Measurements from ENCODE around the gene CUX1. TPM values are rescaled to one million over a fixed set of nuclear protein-coding genes. Genes with fewer than 3 reads are reported as not detected.

Gene CUX1
- total and polyA plus RNA-seq, 2 of the 13 experiments (the other 11 are each of a cell fraction or from before 2014, with no cell fraction given): 13.7 to 14.9 TPM

DNA sequence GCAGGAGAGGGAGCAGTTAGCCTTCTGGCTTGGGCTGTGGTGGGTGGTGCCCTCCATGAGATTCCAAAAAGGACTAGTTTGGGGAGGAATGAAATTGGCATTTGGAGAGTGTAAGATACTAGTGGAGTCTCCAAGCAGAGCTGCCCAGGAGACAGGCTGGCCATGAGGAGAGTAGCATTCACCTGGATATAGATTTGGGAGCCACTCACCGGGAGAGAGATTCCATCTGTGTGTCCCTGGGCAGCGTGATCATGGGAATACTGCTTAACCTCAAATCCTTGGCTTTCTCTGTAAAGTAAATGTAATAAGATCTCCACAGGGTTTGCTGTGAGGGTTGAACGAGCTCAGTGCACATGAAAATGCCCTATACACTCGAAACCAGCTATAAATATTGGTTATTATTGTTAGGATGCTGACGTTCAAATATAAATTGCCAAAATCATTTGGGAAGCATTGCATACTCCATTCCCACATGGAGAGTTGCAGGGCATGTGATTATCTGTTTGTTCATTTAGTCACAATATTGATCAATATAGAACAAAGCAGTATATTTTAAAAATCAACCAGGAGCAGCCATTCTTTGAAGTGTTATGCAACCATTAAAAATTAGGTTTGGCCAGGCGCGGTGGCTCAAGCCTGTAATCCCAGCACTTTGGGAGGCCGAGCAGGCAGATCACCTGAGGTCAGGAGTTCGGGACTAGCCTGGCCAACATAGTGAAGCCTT, 143.7 kb downstream of the CUX1 start:
- Histone ChIP-seq H3K9me3 (ENCODE audit: low read length) (no peaks in the 10 kb centered on the region), H2AFZ (ENCODE audit: low read length) (no peak overlapping the region), H3K79me2 (ENCODE audit: insufficient read depth, low read length) (peaks cover 4% of the 10 kb centered on the region), H3K9ac (ENCODE audit: insufficient read depth, low read depth, low read length) (no peak overlapping the region), H3K27me3 (ENCODE audit: control insufficient read depth in 1 of 2, insufficient read depth in 2 of 2, low read length in 2 of 2) (no peaks in the 10 kb centered on the region; a peak in 1 of 5 replicates), H3K4me1 (ENCODE audit: insufficient read depth, low read length) (no peaks in the 10 kb centered on the region), H3K27ac (ENCODE audit: extremely low read length, insufficient read depth, low read length) (no peak overlapping the region), H3K36me3 (replicated peaks in 1 of 2; ENCODE audit: control insufficient read depth in 1 of 2, insufficient read depth in 2 of 2, low read length in 2 of 2) (peaks cover 1 to 8% of the 10 kb centered on the region in 2 experiments; a peak in 1 of 5 replicates), H4K20me1 (ENCODE audit: insufficient read depth, low read length) (no peaks in the 10 kb centered on the region), H3K4me3 (replicated peaks in 1 of 3; ENCODE audit: insufficient read depth in 1 of 3, low read depth in 2 of 3, low read length in 3 of 3) (no peak overlapping the region), H3K4me2 (ENCODE audit: low read depth, low read length) (no peak overlapping the region)
- no TSS peak for BruUV-seq (replicated peaks)
- TF ChIP-seq ZNF790 (CRISPR knock-in tag; IDR thresholded peaks at IDR 0.05; ENCODE audit: borderline replicate concordance) (no peak), NR3C1 (CRISPR knock-in tag; IDR thresholded peaks at IDR 0.05) (no peak), ZKSCAN1 (IDR thresholded peaks at IDR 0.05; ENCODE audit: low read length) (no peak), GATA4 (IDR thresholded peaks at IDR 0.05; ENCODE audit: borderline replicate concordance, low read depth) (no peak), STAT5B (CRISPR knock-in tag; IDR thresholded peaks at IDR 0.05) (no peak), PAF1 (CRISPR knock-in tag; IDR thresholded peaks at IDR 0.05) (no peak), ATM (IDR thresholded peaks at IDR 0.05; ENCODE audit: borderline replicate concordance) (no peak), PLRG1 (conservative IDR thresholded peaks at IDR 0.05) (no peak), AGO2 (optimal IDR thresholded peaks at IDR 0.05; ENCODE audit: low read depth, low read length) (no peak), NR2F2 (IDR thresholded peaks at IDR 0.05; ENCODE audit: borderline replicate concordance, low read depth) (no peak), SNRNP70 (IDR thresholded peaks at IDR 0.05; ENCODE audit: low read depth, low read length) (no peak), ZNF563 (CRISPR knock-in tag; IDR thresholded peaks at IDR 0.05) (no peak), ZNF224 (CRISPR knock-in tag; IDR thresholded peaks at IDR 0.05) (no peak), PHF20 (CRISPR knock-in tag; IDR thresholded peaks at IDR 0.05) (no peak), ATF7-NPFF (CRISPR knock-in tag; IDR thresholded peaks at IDR 0.05; ENCODE audit: low read depth) (no peak), NFE2 (CRISPR knock-in tag; IDR thresholded peaks at IDR 0.05) (no peak)
- TF ChIP-seq, protein P1, sequence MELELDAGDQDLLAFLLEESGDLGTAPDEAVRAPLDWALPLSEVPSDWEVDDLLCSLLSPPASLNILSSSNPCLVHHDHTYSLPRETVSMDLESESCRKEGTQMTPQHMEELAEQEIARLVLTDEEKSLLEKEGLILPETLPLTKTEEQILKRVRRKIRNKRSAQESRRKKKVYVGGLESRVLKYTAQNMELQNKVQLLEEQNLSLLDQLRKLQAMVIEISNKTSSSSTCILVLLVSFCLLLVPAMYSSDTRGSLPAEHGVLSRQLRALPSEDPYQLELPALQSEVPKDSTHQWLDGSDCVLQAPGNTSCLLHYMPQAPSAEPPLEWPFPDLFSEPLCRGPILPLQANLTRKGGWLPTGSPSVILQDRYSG (CRISPR knock-in tag; IDR thresholded peaks at IDR 0.05): no peak
- TF ChIP-seq, protein P2, sequence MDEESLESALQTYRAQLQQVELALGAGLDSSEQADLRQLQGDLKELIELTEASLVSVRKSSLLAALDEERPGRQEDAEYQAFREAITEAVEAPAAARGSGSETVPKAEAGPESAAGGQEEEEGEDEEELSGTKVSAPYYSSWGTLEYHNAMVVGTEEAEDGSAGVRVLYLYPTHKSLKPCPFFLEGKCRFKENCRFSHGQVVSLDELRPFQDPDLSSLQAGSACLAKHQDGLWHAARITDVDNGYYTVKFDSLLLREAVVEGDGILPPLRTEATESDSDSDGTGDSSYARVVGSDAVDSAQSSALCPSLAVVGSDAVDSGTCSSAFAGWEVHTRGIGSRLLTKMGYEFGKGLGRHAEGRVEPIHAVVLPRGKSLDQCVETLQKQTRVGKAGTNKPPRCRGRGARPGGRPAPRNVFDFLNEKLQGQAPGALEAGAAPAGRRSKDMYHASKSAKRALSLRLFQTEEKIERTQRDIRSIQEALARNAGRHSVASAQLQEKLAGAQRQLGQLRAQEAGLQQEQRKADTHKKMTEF (CRISPR knock-in tag; IDR thresholded peaks at IDR 0.05): no peak
- 83% methylated on average over 9 of the region's 9 CpGs for WGBS (ENCODE audit: low lambda C conversion rate)
- FAIRE-seq (no peak), DNase-seq (ENCODE audit: low spot score) (no peak), ATAC-seq (no peak)
- ChIA-PET POLR2A (no interaction called here), CTCF (ENCODE audit: low intra/inter-chr PET ratio, low total read pairs) (no interaction called here)
- in situ Hi-C loops (cut with HindIII; ENCODE audit: extremely low pct_ligation_motif_present, low pct_unique_long_range_greater_than_20kb): no loop called here
- intact Hi-C loops (cut with micrococcal nuclease; ENCODE audit: unreplicated experiment): no loop called here
